Measurements from ENCODE around the gene DBF4. TPM values are rescaled to one million over a fixed set of nuclear protein-coding genes. Genes with fewer than 3 reads are reported as not detected.

The DBF4 gene
- total RNA-seq, 2 donors from 2014 or later: 7.3 to 12.6 TPM

- no peaks in the 10 kb centered on the region for H3K27me3 ChIP-seq (replicated peaks; ENCODE audit: insufficient read depth)
- H3K4me1 ChIP-seq (ENCODE audit: control insufficient read depth in 1 of 2, low read depth in 2 of 2): peaks cover 0 to 7% of the 10 kb centered on the region in 2 donors
- no peak for DNase-seq (ENCODE audit: low spot score)
- H3K36me3 ChIP-seq: no peaks in the 10 kb centered on the region
- no peaks in the 10 kb centered on the region for H3K9me3 ChIP-seq
- TF ChIP-seq CTCF (IDR thresholded peaks at IDR 0.05): no peak
- peak overlapping the region; percentile 2 to 21 for H3K27ac ChIP-seq
- peak; percentile 37 for ATAC-seq (ENCODE audit: insufficient number of reproducible peaks, low FRiP score, low read depth)
- peak overlapping the region; percentile 87 for H3K4me3 ChIP-seq
Measured at GRCh38 chr7:87933605-87933952, 57.3 kb downstream of the DBF4 start.

GRCh38 chr7:87933953-87934698, 57.8 kb downstream of the DBF4 start, which contains the start of gene ADAM22:
TSS of gene ADAM22 (plus strand) at chr7:87934251. CDS start at chr7:87934466, 215 bp downstream.
- TF ChIP-seq CTCF (IDR thresholded peaks at IDR 0.05): no peak
- DNase-seq (ENCODE audit: low spot score): peak; percentile 56

DNA sequence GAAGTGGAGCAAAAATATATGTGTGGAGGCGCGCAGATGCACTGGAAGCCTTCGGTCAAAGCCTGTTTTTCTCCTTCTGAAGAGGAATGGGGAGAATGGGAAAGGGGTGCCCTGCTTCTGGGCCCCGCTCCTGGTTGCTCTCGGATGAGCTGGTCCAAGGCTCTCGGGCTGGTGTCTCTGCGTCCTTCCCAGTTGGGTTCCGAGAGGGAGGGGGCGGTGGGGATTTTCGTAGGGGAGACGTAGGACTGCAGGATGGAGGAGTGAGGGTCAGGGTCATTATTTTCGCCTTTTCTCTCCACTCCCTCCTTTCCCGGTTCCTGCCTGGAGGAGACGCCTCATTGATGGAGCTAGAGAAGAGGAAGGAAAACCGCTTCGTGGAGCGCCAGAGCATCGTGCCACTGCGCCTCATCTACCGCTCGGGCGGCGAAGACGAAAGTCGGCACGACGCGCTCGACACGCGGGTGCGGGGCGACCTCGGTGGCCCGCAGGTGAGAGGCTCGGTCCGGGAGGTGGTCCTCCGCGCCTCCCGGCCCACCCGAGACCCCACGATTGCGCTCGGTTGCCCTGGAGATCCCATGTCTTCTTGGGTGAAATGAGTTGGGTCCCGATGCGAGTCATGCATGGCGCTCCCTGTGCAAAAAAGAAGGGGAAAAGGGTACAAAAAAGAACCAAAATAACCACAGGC, 58.5 kb downstream of the DBF4 start:
- peak overlapping the region; percentile 87 for H3K4me3 ChIP-seq
- no peaks in the 10 kb centered on the region for H3K9me3 ChIP-seq
- DNase-seq (ENCODE audit: low spot score) (no peak), ATAC-seq (ENCODE audit: insufficient number of reproducible peaks, low FRiP score, low read depth) (no peak)
- no peak for TF ChIP-seq CTCF (IDR thresholded peaks at IDR 0.05)
- H3K27ac ChIP-seq: no peak overlapping the region
- peaks cover 0 to 7% of the 10 kb centered on the region in 2 donors for H3K4me1 ChIP-seq (ENCODE audit: control insufficient read depth in 1 of 2, low read depth in 2 of 2)
- H3K27me3 ChIP-seq (replicated peaks; ENCODE audit: insufficient read depth): no peaks in the 10 kb centered on the region
- H3K36me3 ChIP-seq: no peaks in the 10 kb centered on the region

More at GRCh38 chr7:87933953-87934698, 57.8 kb downstream of the DBF4 start, which contains the start of gene ADAM22:
- Histone ChIP-seq H3K9me3 (no peaks in the 10 kb centered on the region), H3K27ac (peak within 1 kb of the TSS; percentile 2 to 21), H3K4me1 (ENCODE audit: control insufficient read depth in 1 of 2, low read depth in 2 of 2) (peaks cover 0 to 7% of the 10 kb centered on the region in 2 donors), H3K27me3 (replicated peaks; ENCODE audit: insufficient read depth) (no peaks in the 10 kb centered on the region), H3K36me3 (no peaks in the 10 kb centered on the region), H3K4me3 (peak within 1 kb of the TSS; percentile 87)
- ATAC-seq (ENCODE audit: insufficient number of reproducible peaks, low FRiP score, low read depth): peak; percentile 58

DNA sequence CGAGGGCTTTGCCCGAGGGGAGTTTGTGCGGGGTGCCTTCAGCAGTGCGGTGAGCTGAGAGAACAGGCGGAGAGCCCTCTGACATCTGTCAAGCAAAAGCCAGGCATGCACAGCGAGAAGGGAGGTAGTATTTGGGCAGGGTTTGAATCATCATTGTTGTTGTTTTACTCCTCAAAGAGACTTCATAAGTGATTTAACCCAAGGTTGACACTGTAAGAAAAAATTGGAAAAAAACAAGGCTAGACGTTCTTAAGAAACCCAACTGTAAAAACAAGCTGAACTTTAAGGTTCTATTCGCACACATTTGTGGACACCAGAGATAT, 59.1 kb downstream of the DBF4 start:
- H3K36me3 ChIP-seq: no peaks in the 10 kb centered on the region
- DNase-seq (ENCODE audit: low spot score): no peak
- no peaks in the 10 kb centered on the region for H3K9me3 ChIP-seq
- H3K4me3 ChIP-seq: peak overlapping the region; percentile 87
- TF ChIP-seq CTCF (IDR thresholded peaks at IDR 0.05): no peak
- ATAC-seq (ENCODE audit: insufficient number of reproducible peaks, low FRiP score, low read depth): no peak
- H3K27me3 ChIP-seq (replicated peaks; ENCODE audit: insufficient read depth): no peaks in the 10 kb centered on the region
- peaks cover 0 to 7% of the 10 kb centered on the region in 2 donors for H3K4me1 ChIP-seq (ENCODE audit: control insufficient read depth in 1 of 2, low read depth in 2 of 2)
- H3K27ac ChIP-seq: no peak overlapping the region

GRCh38 chr7:87941138-87941537, 64.8 kb downstream of the DBF4 start:
- Histone ChIP-seq H3K27ac (no peak overlapping the region), H3K36me3 (no peaks in the 10 kb centered on the region), H3K4me1 (ENCODE audit: control insufficient read depth in 1 of 2, low read depth in 2 of 2) (no peaks in the 10 kb centered on the region), H3K9me3 (no peaks in the 10 kb centered on the region), H3K4me3 (no peak overlapping the region), H3K27me3 (replicated peaks; ENCODE audit: insufficient read depth) (no peaks in the 10 kb centered on the region)
- no peak for TF ChIP-seq CTCF (IDR thresholded peaks at IDR 0.05)
- no peak for DNase-seq (ENCODE audit: low spot score)
- ATAC-seq (ENCODE audit: insufficient number of reproducible peaks, low FRiP score, low read depth): no peak

Measured in thoracic aorta (tissue), 2 donors.